Neural progenitor cell (in vitro differentiated cells): Measurements from ENCODE around the gene CC2D2A.

Experiments
- EZH2 ChIP-seq: fragments of 200-600 bp; sonication (generic); IDR thresholded peaks from 2 replicates; pipeline ENCODE4 v1.6.1; 2017; ENCODE audit warnings: antibody characterized with exemption, mild to moderate bottlenecking, moderate library complexity
- EZH2phosphoT487 ChIP-seq: fragments of 200-600 bp; sonication (generic); IDR thresholded peaks from 2 replicates; pipeline ENCODE4 v1.6.1; 2017; ENCODE audit warnings: antibody characterized with exemption
- TF ChIP-seq, protein P1 (sequence below): fragments of 200-600 bp; sonication (generic); IDR thresholded peaks from 2 replicates; pipeline ENCODE4 v1.5.1; 2017; ENCODE audit warnings: antibody characterized with exemption, mild to moderate bottlenecking

DNA sequence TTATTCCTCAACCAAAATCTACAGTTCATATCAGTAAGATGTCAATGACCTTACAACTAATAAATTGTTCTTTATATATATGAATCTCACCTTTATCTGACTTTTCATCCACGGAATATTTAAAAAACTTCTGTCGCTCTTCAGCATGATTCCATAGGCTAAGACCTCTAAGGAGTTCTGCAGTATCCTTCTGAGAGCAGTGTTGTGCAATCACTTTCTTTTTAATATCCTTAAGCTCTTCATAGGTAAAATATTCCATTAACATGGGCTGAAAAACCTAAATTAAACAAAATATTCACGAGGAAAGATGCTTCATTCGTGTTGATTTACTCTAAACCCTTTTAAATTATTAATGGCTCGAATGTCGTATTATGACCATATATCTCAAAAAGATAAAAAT lies 168.7 kb downstream of the CC2D2A start:
- TF ChIP-seq, protein P1, sequence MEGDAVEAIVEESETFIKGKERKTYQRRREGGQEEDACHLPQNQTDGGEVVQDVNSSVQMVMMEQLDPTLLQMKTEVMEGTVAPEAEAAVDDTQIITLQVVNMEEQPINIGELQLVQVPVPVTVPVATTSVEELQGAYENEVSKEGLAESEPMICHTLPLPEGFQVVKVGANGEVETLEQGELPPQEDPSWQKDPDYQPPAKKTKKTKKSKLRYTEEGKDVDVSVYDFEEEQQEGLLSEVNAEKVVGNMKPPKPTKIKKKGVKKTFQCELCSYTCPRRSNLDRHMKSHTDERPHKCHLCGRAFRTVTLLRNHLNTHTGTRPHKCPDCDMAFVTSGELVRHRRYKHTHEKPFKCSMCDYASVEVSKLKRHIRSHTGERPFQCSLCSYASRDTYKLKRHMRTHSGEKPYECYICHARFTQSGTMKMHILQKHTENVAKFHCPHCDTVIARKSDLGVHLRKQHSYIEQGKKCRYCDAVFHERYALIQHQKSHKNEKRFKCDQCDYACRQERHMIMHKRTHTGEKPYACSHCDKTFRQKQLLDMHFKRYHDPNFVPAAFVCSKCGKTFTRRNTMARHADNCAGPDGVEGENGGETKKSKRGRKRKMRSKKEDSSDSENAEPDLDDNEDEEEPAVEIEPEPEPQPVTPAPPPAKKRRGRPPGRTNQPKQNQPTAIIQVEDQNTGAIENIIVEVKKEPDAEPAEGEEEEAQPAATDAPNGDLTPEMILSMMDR: no peak
- no peak for TF ChIP-seq EZH2
- no peak for TF ChIP-seq EZH2phosphoT487
